Measurements from ENCODE around the gene CACNA1E.

CACNA1E gene

GRCh38 chr1:181485287-181486097 is 2.2 kb downstream of the CACNA1E start:
- no peak for DNase-seq (ENCODE audit: low spot score)

GRCh38 chr1:181486098-181486420 is 2.7 kb downstream of the CACNA1E start:
- DNase-seq (ENCODE audit: low spot score): no peak

GRCh38 chr1:181488866-181489265 is 5.5 kb downstream of the CACNA1E start:
- DNase-seq (ENCODE audit: low spot score): no peak

- no peak for DNase-seq (ENCODE audit: low spot score)
Observed at GRCh38 chr1:181490276-181490675, 7.0 kb downstream of the CACNA1E start.

GRCh38 chr1:181490740-181491712 is 7.7 kb downstream of the CACNA1E start:
- DNase-seq (ENCODE audit: low spot score): no peak

- DNase-seq (ENCODE audit: low spot score): no peak
Observed at GRCh38 chr1:181493166-181493565, 9.8 kb downstream of the CACNA1E start.

GRCh38 chr1:181493885-181494284 is 10.6 kb downstream of the CACNA1E start:
- no peak for DNase-seq (ENCODE audit: low spot score)

- DNase-seq (ENCODE audit: low spot score): no peak
Observed at GRCh38 chr1:181496759-181497158, 13.4 kb downstream of the CACNA1E start.

- DNase-seq (ENCODE audit: low spot score): no peak
Observed at GRCh38 chr1:181497870-181498269, 14.6 kb downstream of the CACNA1E start.

- DNase-seq (ENCODE audit: low spot score): no peak
Observed at GRCh38 chr1:181499825-181500224, 16.5 kb downstream of the CACNA1E start.

- DNase-seq (ENCODE audit: low spot score): no peak
Observed at GRCh38 chr1:181500636-181501035, 17.3 kb downstream of the CACNA1E start.

GRCh38 chr1:181501612-181502011 is 18.3 kb downstream of the CACNA1E start:
- no peak for DNase-seq (ENCODE audit: low spot score)

- no peak for DNase-seq (ENCODE audit: low spot score)
Observed at GRCh38 chr1:181503171-181503810, 20.0 kb downstream of the CACNA1E start.

- no peak for DNase-seq (ENCODE audit: low spot score)
Observed at GRCh38 chr1:181504399-181504842, 21.1 kb downstream of the CACNA1E start.

GRCh38 chr1:181506563-181507353 is 23.4 kb downstream of the CACNA1E start:
- DNase-seq (ENCODE audit: low spot score): no peak

- no peak for DNase-seq (ENCODE audit: low spot score)
Observed at GRCh38 chr1:181508486-181509165, 25.3 kb downstream of the CACNA1E start.

- no peak for DNase-seq (ENCODE audit: low spot score)
Observed at GRCh38 chr1:181513786-181514297, 30.5 kb downstream of the CACNA1E start.

GRCh38 chr1:181514298-181515290 is 31.3 kb downstream of the CACNA1E start:
- DNase-seq (ENCODE audit: low spot score): no peak

- DNase-seq (ENCODE audit: low spot score): no peak
Observed at GRCh38 chr1:181516706-181517105, 33.4 kb downstream of the CACNA1E start.

Measured in CD4-positive, alpha-beta T cell treated with Interleukin-6 at 100 ng/mL for 8 hours (primary cell).